Stimulated activated CD8-positive, alpha-beta memory T cell treated with anti-CD3 and anti-CD28 coated beads, Interleukin-4, amount 100 ng/mL, for 24 hours (primary cell): ENCODE results near the gene CTIF.

ENCODE experiments used
- DNase-seq: peaks from one replicate; pipeline ENCODE4 v3.0.0-alpha.2; 2020; ENCODE audit warnings: low read depth

Gene CTIF

GRCh38 chr18:48835745-48836170, 296.9 kb downstream of the CTIF start:
- DNase-seq, result no peak

- DNase-seq, result no peak
These were observed 297.5 kb downstream of the CTIF start for GRCh38 chr18:48836231-48836805.

- no peak for DNase-seq
These were observed 298.2 kb downstream of the CTIF start for GRCh38 chr18:48836806-48837615.

- no peak for DNase-seq
These were observed 298.8 kb downstream of the CTIF start for GRCh38 chr18:48837676-48838075.

- no peak for DNase-seq
These were observed 299.4 kb downstream of the CTIF start for GRCh38 chr18:48838166-48838775.

GRCh38 chr18:48838921-48839818, 300.3 kb downstream of the CTIF start:
- no peak for DNase-seq

- no peak for DNase-seq
These were observed 301.1 kb downstream of the CTIF start for GRCh38 chr18:48839819-48840490.

- no peak for DNase-seq
These were observed 301.7 kb downstream of the CTIF start for GRCh38 chr18:48840491-48840877.

- no peak for DNase-seq
These were observed 302.8 kb downstream of the CTIF start for GRCh38 chr18:48841381-48842258.

- peak; percentile 42 for DNase-seq
These were observed 303.6 kb downstream of the CTIF start for GRCh38 chr18:48842259-48843061.

- no peak for DNase-seq
These were observed 304.3 kb downstream of the CTIF start for GRCh38 chr18:48843162-48843561.

- DNase-seq, result no peak
These were observed 304.8 kb downstream of the CTIF start for GRCh38 chr18:48843596-48843995.

- DNase-seq, result no peak
These were observed 305.4 kb downstream of the CTIF start for GRCh38 chr18:48844271-48844670.

- DNase-seq, result no peak
These were observed 306.3 kb downstream of the CTIF start for GRCh38 chr18:48845174-48845573.

GRCh38 chr18:48846423-48846932, 307.6 kb downstream of the CTIF start:
- DNase-seq, result no peak

- DNase-seq, result no peak
These were observed 309.1 kb downstream of the CTIF start for GRCh38 chr18:48847807-48848486.

- no peak for DNase-seq
These were observed 309.9 kb downstream of the CTIF start for GRCh38 chr18:48848641-48849143.

- no peak for DNase-seq
These were observed 312.2 kb downstream of the CTIF start for GRCh38 chr18:48850822-48851598.
